ENCODE data around the gene ROR2. TPM values are rescaled to one million over a fixed set of nuclear protein-coding genes. Genes with fewer than 3 reads are reported as not detected.

ROR2 gene
- total and polyA plus RNA-seq, 4 donors, result 1.6 to 5.8 TPM; not detected in 2

GRCh38 chr9:91768507-91768906, 181.5 kb downstream of the ROR2 start:
- intact Hi-C loops (cut with DNase I), result no loop called here
- H3K36me3 ChIP-seq (ENCODE audit: control insufficient read depth in 1 of 2, insufficient read depth in 2 of 2, low read length in 1 of 2), result no peaks in the 10 kb centered on the region
- no peaks in the 10 kb centered on the region for H3K4me1 ChIP-seq (ENCODE audit: control insufficient read depth in 1 of 2, insufficient read depth in 2 of 2, low read length in 2 of 2)
- DNase-seq, result no peak
- no peak overlapping the region for H3K27ac ChIP-seq (ENCODE audit: low read depth in 1 of 2, low read length in 2 of 2)
- no peaks in the 10 kb centered on the region for H3K9me3 ChIP-seq (ENCODE audit: control insufficient read depth, low read length)
- H3K27me3 ChIP-seq (ENCODE audit: control insufficient read depth in 1 of 2, insufficient read depth in 2 of 2, low read length in 1 of 2), result no peaks in the 10 kb centered on the region
- no peak overlapping the region for H3K4me3 ChIP-seq (ENCODE audit: low read length in 2 of 2)
- 94 to 96% methylated on average over 15 of the region's 15 CpGs for WGBS, 2 donors
- ATAC-seq (ENCODE audit: low FRiP score), result no peak

- no peak for ATAC-seq (ENCODE audit: low FRiP score)
- intact Hi-C loops (cut with DNase I), result no loop called here
- H3K27ac ChIP-seq (ENCODE audit: low read depth in 1 of 2, low read length in 2 of 2), result no peak overlapping the region
- H3K36me3 ChIP-seq (ENCODE audit: control insufficient read depth in 1 of 2, insufficient read depth in 2 of 2, low read length in 1 of 2), result no peaks in the 10 kb centered on the region
- H3K27me3 ChIP-seq (ENCODE audit: control insufficient read depth in 1 of 2, insufficient read depth in 2 of 2, low read length in 1 of 2), result no peaks in the 10 kb centered on the region
- no peaks in the 10 kb centered on the region for H3K9me3 ChIP-seq (ENCODE audit: control insufficient read depth, low read length)
- no peaks in the 10 kb centered on the region for H3K4me1 ChIP-seq (ENCODE audit: control insufficient read depth in 1 of 2, insufficient read depth in 2 of 2, low read length in 2 of 2)
- H3K4me3 ChIP-seq (ENCODE audit: low read length in 2 of 2), result no peak overlapping the region
- 19 to 41% methylated on average over 8 of the region's 8 CpGs for WGBS, 2 donors
- DNase-seq, result no peak
Measured at GRCh38 chr9:91766315-91767069, 183.5 kb downstream of the ROR2 start.

- no peaks in the 10 kb centered on the region for H3K9me3 ChIP-seq (ENCODE audit: control insufficient read depth, low read length)
- ATAC-seq (ENCODE audit: low FRiP score) (no peak), DNase-seq (no peak)
- WGBS, 2 donors, result 16 to 30% methylated on average over 1 of the region's 1 CpG
- H3K36me3 ChIP-seq (ENCODE audit: control insufficient read depth in 1 of 2, insufficient read depth in 2 of 2, low read length in 1 of 2), result no peaks in the 10 kb centered on the region
- H3K27me3 ChIP-seq (ENCODE audit: control insufficient read depth in 1 of 2, insufficient read depth in 2 of 2, low read length in 1 of 2), result no peaks in the 10 kb centered on the region
- H3K4me3 ChIP-seq (ENCODE audit: low read length in 2 of 2), result no peak overlapping the region
- no peak overlapping the region for H3K27ac ChIP-seq (ENCODE audit: low read depth in 1 of 2, low read length in 2 of 2)
- intact Hi-C loops (cut with DNase I), result no loop called here
- no peaks in the 10 kb centered on the region for H3K4me1 ChIP-seq (ENCODE audit: control insufficient read depth in 1 of 2, insufficient read depth in 2 of 2, low read length in 2 of 2)
Measured at GRCh38 chr9:91765296-91765695, 184.7 kb downstream of the ROR2 start.

GRCh38 chr9:91764661-91765060, 185.4 kb downstream of the ROR2 start:
- 89 to 99% methylated on average over 2 of the region's 2 CpGs for WGBS, 2 donors
- Histone ChIP-seq H3K36me3 (ENCODE audit: control insufficient read depth in 1 of 2, insufficient read depth in 2 of 2, low read length in 1 of 2) (no peaks in the 10 kb centered on the region), H3K9me3 (ENCODE audit: control insufficient read depth, low read length) (no peaks in the 10 kb centered on the region), H3K4me3 (ENCODE audit: low read length in 2 of 2) (no peak overlapping the region), H3K4me1 (ENCODE audit: control insufficient read depth in 1 of 2, insufficient read depth in 2 of 2, low read length in 2 of 2) (no peaks in the 10 kb centered on the region), H3K27me3 (ENCODE audit: control insufficient read depth in 1 of 2, insufficient read depth in 2 of 2, low read length in 1 of 2) (no peaks in the 10 kb centered on the region), H3K27ac (ENCODE audit: low read depth in 1 of 2, low read length in 2 of 2) (no peak overlapping the region)
- no peak for ATAC-seq (ENCODE audit: low FRiP score)
- intact Hi-C loops (cut with DNase I), result no loop called here
- DNase-seq, result no peak

GRCh38 chr9:91761362-91761761, 188.7 kb downstream of the ROR2 start:
- 95 to 97% methylated on average over 4 of the region's 4 CpGs for WGBS, 2 donors
- intact Hi-C loops (cut with DNase I), result no loop called here
- H3K36me3 ChIP-seq (ENCODE audit: control insufficient read depth in 1 of 2, insufficient read depth in 2 of 2, low read length in 1 of 2), result no peaks in the 10 kb centered on the region

GRCh38 chr9:91760906-91761305, 189.1 kb downstream of the ROR2 start:
- Histone ChIP-seq H3K27ac (ENCODE audit: low read depth in 1 of 2, low read length in 2 of 2) (no peak overlapping the region), H3K4me1 (ENCODE audit: control insufficient read depth in 1 of 2, insufficient read depth in 2 of 2, low read length in 2 of 2) (no peaks in the 10 kb centered on the region), H3K36me3 (ENCODE audit: control insufficient read depth in 1 of 2, insufficient read depth in 2 of 2, low read length in 1 of 2) (no peaks in the 10 kb centered on the region), H3K27me3 (ENCODE audit: control insufficient read depth in 1 of 2, insufficient read depth in 2 of 2, low read length in 1 of 2) (no peaks in the 10 kb centered on the region), H3K4me3 (ENCODE audit: low read length in 2 of 2) (no peak overlapping the region), H3K9me3 (ENCODE audit: control insufficient read depth, low read length) (no peaks in the 10 kb centered on the region)
- 75 to 81% methylated on average over 1 of the region's 1 CpG for WGBS, 2 donors
- DNase-seq, result no peak
- no peak for ATAC-seq (ENCODE audit: low FRiP score)
- intact Hi-C loops (cut with DNase I), result no loop called here

More at GRCh38 chr9:91761362-91761761, 188.7 kb downstream of the ROR2 start:
- Histone ChIP-seq H3K9me3 (ENCODE audit: control insufficient read depth, low read length) (no peaks in the 10 kb centered on the region), H3K27me3 (ENCODE audit: control insufficient read depth in 1 of 2, insufficient read depth in 2 of 2, low read length in 1 of 2) (no peaks in the 10 kb centered on the region), H3K4me3 (ENCODE audit: low read length in 2 of 2) (no peak overlapping the region), H3K27ac (ENCODE audit: low read depth in 1 of 2, low read length in 2 of 2) (no peak overlapping the region), H3K4me1 (ENCODE audit: control insufficient read depth in 1 of 2, insufficient read depth in 2 of 2, low read length in 2 of 2) (no peaks in the 10 kb centered on the region)
- no peak for DNase-seq
- ATAC-seq (ENCODE audit: low FRiP score), result no peak

- no peaks in the 10 kb centered on the region for H3K9me3 ChIP-seq (ENCODE audit: control insufficient read depth, low read length)
- DNase-seq, result no peak
- no peak overlapping the region for H3K27ac ChIP-seq (ENCODE audit: low read depth in 1 of 2, low read length in 2 of 2)
- no peaks in the 10 kb centered on the region for H3K4me1 ChIP-seq (ENCODE audit: control insufficient read depth in 1 of 2, insufficient read depth in 2 of 2, low read length in 2 of 2)
- intact Hi-C loops (cut with DNase I), result no loop called here
- H3K27me3 ChIP-seq (ENCODE audit: control insufficient read depth in 1 of 2, insufficient read depth in 2 of 2, low read length in 1 of 2), result no peaks in the 10 kb centered on the region
- WGBS, 2 donors, result 52 to 68% methylated on average over 5 of the region's 5 CpGs
- ATAC-seq (ENCODE audit: low FRiP score), result no peak
- no peaks in the 10 kb centered on the region for H3K36me3 ChIP-seq (ENCODE audit: control insufficient read depth in 1 of 2, insufficient read depth in 2 of 2, low read length in 1 of 2)
- no peak overlapping the region for H3K4me3 ChIP-seq (ENCODE audit: low read length in 2 of 2)
Measured at GRCh38 chr9:91758491-91758981, 191.5 kb downstream of the ROR2 start.

- no peak for ATAC-seq (ENCODE audit: low FRiP score)
- Histone ChIP-seq H3K4me1 (ENCODE audit: control insufficient read depth in 1 of 2, insufficient read depth in 2 of 2, low read length in 2 of 2) (no peaks in the 10 kb centered on the region), H3K9me3 (ENCODE audit: control insufficient read depth, low read length) (no peaks in the 10 kb centered on the region), H3K27ac (ENCODE audit: low read depth in 1 of 2, low read length in 2 of 2) (no peak overlapping the region), H3K4me3 (ENCODE audit: low read length in 2 of 2) (no peak overlapping the region), H3K27me3 (ENCODE audit: control insufficient read depth in 1 of 2, insufficient read depth in 2 of 2, low read length in 1 of 2) (no peaks in the 10 kb centered on the region), H3K36me3 (ENCODE audit: control insufficient read depth in 1 of 2, insufficient read depth in 2 of 2, low read length in 1 of 2) (no peaks in the 10 kb centered on the region)
- 61 to 73% methylated on average over 4 of the region's 4 CpGs for WGBS, 2 donors
- DNase-seq, result no peak
- intact Hi-C loops (cut with DNase I), result no loop called here
Measured at GRCh38 chr9:91757782-91758181, 192.2 kb downstream of the ROR2 start.

GRCh38 chr9:91756510-91756780, 193.6 kb downstream of the ROR2 start:
- Histone ChIP-seq H3K4me1 (ENCODE audit: control insufficient read depth in 1 of 2, insufficient read depth in 2 of 2, low read length in 2 of 2) (no peaks in the 10 kb centered on the region), H3K4me3 (ENCODE audit: low read length in 2 of 2) (no peak overlapping the region), H3K9me3 (ENCODE audit: control insufficient read depth, low read length) (no peaks in the 10 kb centered on the region), H3K36me3 (ENCODE audit: control insufficient read depth in 1 of 2, insufficient read depth in 2 of 2, low read length in 1 of 2) (no peaks in the 10 kb centered on the region), H3K27ac (ENCODE audit: low read depth in 1 of 2, low read length in 2 of 2) (no peak overlapping the region), H3K27me3 (ENCODE audit: control insufficient read depth in 1 of 2, insufficient read depth in 2 of 2, low read length in 1 of 2) (no peaks in the 10 kb centered on the region)
- no peak for ATAC-seq (ENCODE audit: low FRiP score)
- DNase-seq, result no peak
- intact Hi-C loops (cut with DNase I), result no loop called here
- WGBS, 2 donors, result 90 to 95% methylated on average over 4 of the region's 4 CpGs

Measured in aorta (tissue), 5 donors.